Activated naive CD8-positive, alpha-beta T cell treated with anti-CD3 and anti-CD28 coated beads, Interleukin-2, amount 10 ng/mL, durations not matched to agents 7 days and 5 days (primary cell): ENCODE results near the gene UCN3. TPM values are rescaled to one million over a fixed set of nuclear protein-coding genes. Genes with fewer than 3 reads are reported as not detected.
"Not testable (repeated sequence)": the region's sequence is repeated elsewhere in the genome, so short reads cannot be mapped to it uniquely, and the experiment has no call there.

Source experiments
- ATAC-seq: fragments of 150-1000 bp; cut with Tn5 transposase; one replicate; pipeline ENCODE4 v1.10.0; 2021; ENCODE audit warnings: low read depth, moderate library complexity
- POLR2A ChIA-PET: fragments of 350-600 bp; sonication (Branson Sonifier 250); formaldehyde crosslinking; loops from one replicate; lab custom pipeline; 2021; ENCODE audit warnings: antibody characterized with exemption; lab: Charles Lee
- DNase-seq: peaks from one replicate; pipeline ENCODE4 v3.0.0; 2021
- H3K27ac Mint-ChIP-seq: one replicate; pipeline ENCODE4 v1.8.0; 2022; ENCODE audit warnings: mild to moderate bottlenecking, mixed read lengths
- H3K27me3 Mint-ChIP-seq: one replicate; pipeline ENCODE4 v1.8.0; 2022; ENCODE audit warnings: mild to moderate bottlenecking, moderate library complexity, mixed read lengths
- H3K36me3 Mint-ChIP-seq: one replicate; pipeline ENCODE4 v1.8.0; 2021; ENCODE audit warnings: mild to moderate bottlenecking, mixed read lengths
- H3K4me1 Mint-ChIP-seq: one replicate; pipeline ENCODE4 v1.8.0; 2021; ENCODE audit warnings: mixed read lengths
- H3K4me3 Mint-ChIP-seq: one replicate; pipeline ENCODE4 v1.8.0; 2022; ENCODE audit warnings: mild to moderate bottlenecking, moderate library complexity, mixed read lengths
- H3K9me3 Mint-ChIP-seq: one replicate; pipeline ENCODE4 v1.8.0; 2021; ENCODE audit warnings: mixed read lengths
- total RNA-seq, 2 experiments: library from RNA; stranded (reverse); gene quantifications; one replicate each; pipeline ENCODE4 v1.2.3, GENCODE V29; 2021

Gene UCN3
- total RNA-seq, 2 experiments from 2014 or later = not detected

GRCh38 chr10:5373891-5374611 lies 9.3 kb downstream of the UCN3 start:
- POLR2A ChIA-PET = no interaction called here
- Mint-ChIP-seq H3K36me3 (peaks cover 4% of the 10 kb centered on the region), H3K27me3 (no peaks in the 10 kb centered on the region), H3K4me1 (peaks cover 3% of the 10 kb centered on the region), H3K9me3 (peaks cover 14% of the 10 kb centered on the region), H3K4me3 (no peak overlapping the region), H3K27ac (no peak overlapping the region)
- ATAC-seq (no peak), DNase-seq (no peak)

GRCh38 chr10:5376450-5376849 lies 11.7 kb downstream of the UCN3 start:
- POLR2A ChIA-PET = no interaction called here
- Mint-ChIP-seq H3K27ac (no peak overlapping the region), H3K36me3 (no peaks in the 10 kb centered on the region), H3K4me1 (peaks cover 3% of the 10 kb centered on the region), H3K27me3 (peaks cover 2% of the 10 kb centered on the region), H3K4me3 (no peak overlapping the region), H3K9me3 (no peaks in the 10 kb centered on the region)
- DNase-seq (no peak), ATAC-seq (no peak)

- ATAC-seq, H3K4me3 Mint-ChIP-seq, H3K36me3 Mint-ChIP-seq, H3K27ac Mint-ChIP-seq, H3K4me1 Mint-ChIP-seq, H3K27me3 Mint-ChIP-seq, H3K9me3 Mint-ChIP-seq, DNase-seq, POLR2A ChIA-PET: not testable (repeated sequence)
Observed at GRCh38 chr10:5379202-5379601, 14.4 kb downstream of the UCN3 start.

- ATAC-seq, H3K27me3 Mint-ChIP-seq, H3K27ac Mint-ChIP-seq, DNase-seq, H3K9me3 Mint-ChIP-seq, POLR2A ChIA-PET, H3K36me3 Mint-ChIP-seq, H3K4me3 Mint-ChIP-seq, H3K4me1 Mint-ChIP-seq: not testable (repeated sequence)
Observed at GRCh38 chr10:5380395-5380794, 15.6 kb downstream of the UCN3 start.

- no peak for ATAC-seq
- DNase-seq = no peak
- Mint-ChIP-seq H3K9me3 (no peaks in the 10 kb centered on the region), H3K27ac (no peak overlapping the region), H3K4me3 (no peak overlapping the region), H3K4me1 (peaks cover 4% of the 10 kb centered on the region), H3K27me3 (peaks cover 2% of the 10 kb centered on the region), H3K36me3 (no peaks in the 10 kb centered on the region)
- POLR2A ChIA-PET = no interaction called here
Observed at GRCh38 chr10:5381187-5381586, 16.4 kb downstream of the UCN3 start.

GRCh38 chr10:5385224-5385623 lies 20.5 kb downstream of the UCN3 start:
- Mint-ChIP-seq H3K27me3 (no peaks in the 10 kb centered on the region), H3K27ac (no peak overlapping the region)
- POLR2A ChIA-PET = no interaction called here

GRCh38 chr10:5387169-5387568 lies 22.4 kb downstream of the UCN3 start:
- peaks cover 28% of the 10 kb centered on the region for H3K9me3 Mint-ChIP-seq
- H3K36me3 Mint-ChIP-seq = no peaks in the 10 kb centered on the region
- H3K4me1 Mint-ChIP-seq = peaks cover 1% of the 10 kb centered on the region
- no peak for DNase-seq
- POLR2A ChIA-PET = no interaction called here
- peaks cover 3% of the 10 kb centered on the region for H3K27me3 Mint-ChIP-seq
- ATAC-seq = no peak
- H3K4me3 Mint-ChIP-seq = no peak overlapping the region
- H3K27ac Mint-ChIP-seq = no peak overlapping the region

More at GRCh38 chr10:5385224-5385623, 20.5 kb downstream of the UCN3 start:
- no peak for ATAC-seq
- Mint-ChIP-seq H3K36me3 (no peaks in the 10 kb centered on the region), H3K4me1 (peaks cover 1% of the 10 kb centered on the region), H3K9me3 (peaks cover 14% of the 10 kb centered on the region), H3K4me3 (no peak overlapping the region)
- no peak for DNase-seq

GRCh38 chr10:5390607-5391205 lies 25.9 kb downstream of the UCN3 start:
- POLR2A ChIA-PET = no interaction called here
- Mint-ChIP-seq H3K27ac (no peak overlapping the region), H3K27me3 (peaks cover 3% of the 10 kb centered on the region)

GRCh38 chr10:5391790-5392189 lies 27.0 kb downstream of the UCN3 start:
- ATAC-seq (no peak), DNase-seq (no peak)
- no peaks in the 10 kb centered on the region for H3K36me3 Mint-ChIP-seq
- POLR2A ChIA-PET = no interaction called here
- no peaks in the 10 kb centered on the region for H3K4me1 Mint-ChIP-seq
- peaks cover 32% of the 10 kb centered on the region for H3K9me3 Mint-ChIP-seq
- H3K27ac Mint-ChIP-seq = no peak overlapping the region
- H3K27me3 Mint-ChIP-seq = peaks cover 3% of the 10 kb centered on the region
- no peak overlapping the region for H3K4me3 Mint-ChIP-seq

More at GRCh38 chr10:5390607-5391205, 25.9 kb downstream of the UCN3 start:
- no peak for ATAC-seq
- no peaks in the 10 kb centered on the region for H3K4me1 Mint-ChIP-seq
- H3K9me3 Mint-ChIP-seq = peaks cover 32% of the 10 kb centered on the region
- no peak for DNase-seq
- no peaks in the 10 kb centered on the region for H3K36me3 Mint-ChIP-seq
- no peak overlapping the region for H3K4me3 Mint-ChIP-seq

- Mint-ChIP-seq H3K27me3 (peaks cover 5% of the 10 kb centered on the region), H3K27ac (no peak overlapping the region), H3K36me3 (no peaks in the 10 kb centered on the region), H3K9me3 (peaks cover 28% of the 10 kb centered on the region), H3K4me3 (no peak overlapping the region), H3K4me1 (no peaks in the 10 kb centered on the region)
- POLR2A ChIA-PET = no interaction called here
- ATAC-seq (no peak), DNase-seq (no peak)
Observed at GRCh38 chr10:5393529-5393928, 28.8 kb downstream of the UCN3 start.

- ATAC-seq (no peak), DNase-seq (no peak)
- no peaks in the 10 kb centered on the region for H3K36me3 Mint-ChIP-seq
- no peak overlapping the region for H3K4me3 Mint-ChIP-seq
- H3K4me1 Mint-ChIP-seq = no peaks in the 10 kb centered on the region
- H3K9me3 Mint-ChIP-seq = peaks cover 18% of the 10 kb centered on the region
- H3K27me3 Mint-ChIP-seq = peaks cover 7% of the 10 kb centered on the region
- POLR2A ChIA-PET = no interaction called here
- no peak overlapping the region for H3K27ac Mint-ChIP-seq
Observed at GRCh38 chr10:5395168-5395567, 30.4 kb downstream of the UCN3 start.

- peaks cover 7% of the 10 kb centered on the region for H3K9me3 Mint-ChIP-seq
- no peak for DNase-seq
- no peak for ATAC-seq
- POLR2A ChIA-PET = no interaction called here
- H3K4me1 Mint-ChIP-seq = no peaks in the 10 kb centered on the region
- peaks cover 9% of the 10 kb centered on the region for H3K27me3 Mint-ChIP-seq
- no peaks in the 10 kb centered on the region for H3K36me3 Mint-ChIP-seq
- H3K27ac Mint-ChIP-seq = no peak overlapping the region
- no peak overlapping the region for H3K4me3 Mint-ChIP-seq
Observed at GRCh38 chr10:5396556-5397300, 32.0 kb downstream of the UCN3 start.

GRCh38 chr10:5399332-5399731 lies 34.6 kb downstream of the UCN3 start:
- Mint-ChIP-seq H3K9me3 (no peaks in the 10 kb centered on the region), H3K27me3 (peaks cover 13% of the 10 kb centered on the region), H3K27ac (no peak overlapping the region), H3K36me3 (no peaks in the 10 kb centered on the region), H3K4me3 (no peak overlapping the region), H3K4me1 (no peaks in the 10 kb centered on the region)
- ATAC-seq (no peak), DNase-seq (no peak)
- POLR2A ChIA-PET = no interaction called here
